Omental fat pad (tissue), 4 donors: ENCODE data around the gene TMEM132C. TPM values are rescaled to one million over a fixed set of nuclear protein-coding genes. Genes with fewer than 3 reads are reported as not detected.

Experiments used
- ATAC-seq: fragments of 150-250 bp; one replicate; pipeline ENCODE4 v1.9.1; 2016; ENCODE audit warnings: mild to moderate bottlenecking, moderate library complexity; ENCODE audit not compliant: low FRiP score
- DNase-seq: peaks from one replicate; pipeline ENCODE4 v3.0.0-alpha.2; 2019; ENCODE audit warnings: low spot score
- CTCF ChIP-seq, 3 donors: fragments of 450-650 bp; IDR thresholded peaks; one replicate each; pipeline ENCODE4 v1.5.1; 2016 to 2017; ENCODE audit warnings: antibody characterized with exemption in 3 of 3, mild to moderate bottlenecking in 3 of 3, moderate library complexity in 2 of 3
- total RNA-seq, 4 donors: library from RNA; depleted of rRNA; stranded (reverse); fragments of >200 nt; gene quantifications; one replicate each; pipeline ENCODE4 v1.1.0, GENCODE V29; 2016

TMEM132C gene
- total RNA-seq, 4 donors from 2014 or later = 15.6 to 109 (median 44.9) TPM

GRCh38 chr12:128537668-128538067 lies 270.7 kb downstream of the TMEM132C start:
- no peak for ATAC-seq
- no peak for DNase-seq
- no peak for TF ChIP-seq CTCF (IDR thresholded peaks at IDR 0.05)

DNA sequence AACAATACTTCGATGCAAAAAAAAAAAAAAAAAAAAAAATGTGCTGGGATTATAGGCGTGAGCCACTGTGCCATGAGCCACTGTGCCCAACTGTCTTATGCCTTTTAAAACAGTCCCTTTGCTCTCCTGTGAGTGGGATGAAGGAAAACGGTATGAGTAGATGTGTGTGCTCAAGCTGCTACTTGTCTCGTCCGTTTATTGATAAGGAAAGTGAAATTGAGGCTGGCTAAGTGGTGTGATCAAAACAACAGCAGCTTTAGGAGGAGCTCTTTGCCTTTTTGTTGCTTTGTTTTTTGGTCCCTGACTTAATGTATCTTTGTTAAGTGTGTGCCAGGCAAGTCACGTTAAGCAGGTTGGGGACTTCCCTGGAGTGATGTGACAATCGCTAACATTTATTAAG lies 275.9 kb downstream of the TMEM132C start:
- ATAC-seq (no peak), DNase-seq (no peak)
- no peak for TF ChIP-seq CTCF (IDR thresholded peaks at IDR 0.05)

GRCh38 chr12:128543460-128543859 lies 276.5 kb downstream of the TMEM132C start:
- ATAC-seq (no peak), DNase-seq (no peak)
- TF ChIP-seq CTCF (IDR thresholded peaks at IDR 0.05) = no peak

DNA sequence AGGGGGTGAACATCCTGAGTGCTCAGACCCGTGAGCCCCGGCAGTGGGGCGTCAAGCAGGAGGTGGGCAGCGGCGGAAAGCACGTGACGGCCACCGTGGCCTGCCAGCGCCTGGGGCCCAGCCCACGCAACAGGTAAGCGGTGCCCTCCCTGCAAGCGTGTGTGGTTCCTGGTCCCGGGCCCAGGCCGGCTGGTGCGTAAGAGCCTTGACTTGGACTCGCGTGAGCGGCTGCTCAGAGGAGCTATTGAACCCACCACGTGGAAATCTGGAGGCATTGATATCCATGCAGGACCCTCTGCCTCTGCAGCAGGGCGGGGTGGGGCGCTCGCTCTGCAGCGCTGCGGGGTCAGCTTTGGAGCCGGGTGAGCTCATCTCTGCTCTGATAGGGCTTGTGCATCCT lies 277.0 kb downstream of the TMEM132C start:
- TF ChIP-seq CTCF (IDR thresholded peaks at IDR 0.05) = no peak
- no peak for DNase-seq
- no peak for ATAC-seq

GRCh38 chr12:128548949-128549348 lies 282.0 kb downstream of the TMEM132C start:
- TF ChIP-seq CTCF (IDR thresholded peaks at IDR 0.05) = no peak
- no peak for DNase-seq
- no peak for ATAC-seq

DNA sequence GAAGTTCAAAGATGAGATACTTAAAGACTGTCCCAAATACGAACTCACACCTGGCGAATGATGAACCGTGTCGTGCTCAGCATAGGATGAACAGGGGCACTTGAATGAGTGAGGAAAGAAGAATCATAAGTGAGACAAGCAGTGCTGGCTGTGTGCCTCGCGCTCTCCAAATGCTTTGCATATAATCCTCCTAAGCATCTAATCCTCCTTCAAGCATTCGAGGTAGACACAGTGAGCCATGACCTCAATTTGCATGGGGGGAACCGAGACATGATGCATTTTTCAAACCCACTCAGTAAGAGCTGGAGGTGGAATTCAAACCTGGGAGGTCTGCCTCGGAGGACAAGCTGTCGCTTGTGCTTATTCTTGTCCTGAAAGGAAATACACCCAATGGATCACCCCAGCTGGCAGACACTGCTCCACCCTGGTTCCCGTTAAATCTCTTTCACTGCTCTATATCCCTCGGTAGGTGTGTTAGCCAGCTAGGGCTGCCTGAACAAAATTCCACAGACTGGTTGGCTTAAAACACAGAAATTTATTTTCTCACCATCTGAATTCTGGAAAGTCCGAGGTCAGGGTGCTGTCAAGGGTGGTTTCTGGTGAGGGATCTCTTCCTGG lies 282.7 kb downstream of the TMEM132C start:
- no peak for TF ChIP-seq CTCF (IDR thresholded peaks at IDR 0.05)
- DNase-seq (no peak), ATAC-seq (no peak)

DNA sequence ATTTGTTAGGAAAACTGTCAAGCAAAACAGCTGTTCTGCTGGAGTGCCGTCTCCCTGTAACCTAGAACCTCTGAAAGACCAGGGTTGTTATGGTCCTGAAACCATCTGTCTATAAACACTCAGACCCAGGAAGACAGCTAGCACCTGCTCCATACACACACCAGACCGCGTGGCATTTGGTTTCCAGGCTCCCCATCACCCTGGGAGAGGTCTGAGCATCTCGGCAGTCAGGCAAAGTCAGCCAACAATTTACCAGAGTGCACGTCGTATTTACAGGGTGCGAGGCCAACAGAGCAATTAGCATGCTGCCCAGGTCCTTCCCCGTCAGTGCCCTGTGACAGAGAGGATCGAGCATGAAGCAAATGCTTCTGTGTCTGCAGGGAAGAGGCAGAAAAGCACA lies 284.3 kb downstream of the TMEM132C start:
- ATAC-seq = no peak
- no peak for DNase-seq
- TF ChIP-seq CTCF (IDR thresholded peaks at IDR 0.05) = no peak
